HepG2 (cell line): ENCODE measurements around the gene XPR1. TPM values are rescaled to one million over a fixed set of nuclear protein-coding genes. Genes with fewer than 3 reads are reported as not detected.

Experiments used
- ATAC-seq: fragments of 200-7000 bp; cut with Tn5 transposase; 3 replicates; pipeline ENCODE4 v1.9.1; 2020; ENCODE audit warnings: mild to moderate bottlenecking, moderate library complexity
- BruUV-seq: library from RNA; stranded (reverse); fragments of 400-500 nt; replicated peaks from 2 replicates; lab custom pipeline; 2021; lab: Mats Ljungman, UMichigan
- CTCF ChIA-PET: fragments of 300-600 bp; formaldehyde crosslinking; extraction: SDS; loops from one replicate; lab custom pipeline; 2021; ENCODE audit warnings: low total read pairs, inconsistent platforms, low intra/inter-chr PET ratio; lab: Yijun Ruan, JAX
- POLR2A ChIA-PET: fragments of 350-600 bp; sonication (Branson Sonifier 250); formaldehyde crosslinking; loops from one replicate; lab custom pipeline; 2020; ENCODE audit warnings: antibody characterized with exemption, inconsistent platforms; lab: Yijun Ruan, JAX
- DNase-seq: peaks from one replicate; pipeline ENCODE4 v3.0.0-alpha.2; 2015; ENCODE audit warnings: low spot score
- FAIRE-seq: peaks from 3 replicates; lab custom pipeline; 2011; peaks lifted over from hg19 to GRCh38; lab: Jason Lieb, UNC
- H2AFZ ChIP-seq: one replicate; pipeline ENCODE4 v1.6.1; 2011; ENCODE audit warnings: low read length, inconsistent platforms
- H3K27ac ChIP-seq: fragments of 300-600 bp; 3 replicates; pipeline ENCODE4 v1.8.0; 2011; ENCODE audit warnings: mixed run types, mild to moderate bottlenecking, mixed read lengths, low read length, inconsistent platforms; ENCODE audit not compliant: insufficient read depth; ENCODE audit errors: extremely low read length
- H3K27me3 ChIP-seq, 2 experiments: fragments of 200-600 bp in 1 of 2; 2 replicates in 1 of 2; 3 replicates in 1 of 2; pipeline versions ENCODE4 v1.6.0 to v1.8.0; 2011; ENCODE audit warnings: low read length in 2 of 2, mild to moderate bottlenecking in 2 of 2, moderate library complexity in 2 of 2, inconsistent platforms in 1 of 2; ENCODE audit not compliant: insufficient read depth in 2 of 2, control insufficient read depth in 1 of 2
- H3K36me3 ChIP-seq, 2 experiments: fragments of 200-600 bp in 1 of 2; replicated peaks in 1 of 2; 2 replicates in 1 of 2; 3 replicates in 1 of 2; pipeline versions ENCODE4 v1.5.1 to v1.8.0; 2011; ENCODE audit warnings: low read length in 2 of 2, inconsistent platforms in 1 of 2; ENCODE audit not compliant: insufficient read depth in 2 of 2, control insufficient read depth in 1 of 2
- H3K4me1 ChIP-seq: 2 replicates; pipeline ENCODE4 v1.5.1; 2012; ENCODE audit warnings: low read length, inconsistent platforms; ENCODE audit not compliant: insufficient read depth
- H3K4me2 ChIP-seq: 2 replicates; pipeline ENCODE4 v1.6.0; 2011; ENCODE audit warnings: low read depth, low read length, inconsistent platforms
- H3K4me3 ChIP-seq, 3 experiments: fragments of 200-600 bp in 1 of 3; sonication (generic), shearing (Covaris generic) in 1 of 3; replicated peaks in 1 of 3; 2 replicates each; pipeline ENCODE4 v1.5.1; 2011 to 2016; ENCODE audit warnings: low read length in 3 of 3, inconsistent platforms in 2 of 3, low read depth in 2 of 3, mild to moderate bottlenecking in 2 of 3, control low read depth in 1 of 3, mixed read lengths in 1 of 3; ENCODE audit not compliant: insufficient read depth in 1 of 3
- H3K79me2 ChIP-seq: one replicate; pipeline ENCODE4 v1.6.1; 2011; ENCODE audit warnings: low read length, inconsistent platforms; ENCODE audit not compliant: insufficient read depth
- H3K9ac ChIP-seq: 2 replicates; pipeline ENCODE4 v1.6.0; 2011; ENCODE audit warnings: mild to moderate bottlenecking, low read depth, low read length, inconsistent platforms; ENCODE audit not compliant: insufficient read depth
- H3K9me3 ChIP-seq: 2 replicates; pipeline ENCODE4 v1.5.1; 2012; ENCODE audit warnings: mild to moderate bottlenecking, low read length
- H4K20me1 ChIP-seq: 2 replicates; pipeline ENCODE4 v1.6.0; 2011; ENCODE audit warnings: inconsistent platforms, mild to moderate bottlenecking, low read length, moderate library complexity; ENCODE audit not compliant: insufficient read depth
- AKNA ChIP-seq: sonication (generic); formaldehyde crosslinking; IDR thresholded peaks from 2 replicates; pipeline ENCODE4 v1.4.0; 2020; ENCODE audit warnings: missing genetic modification reagents, borderline replicate concordance
- GZF1 ChIP-seq: sonication (generic); formaldehyde crosslinking; IDR thresholded peaks from 2 replicates; pipeline ENCODE4 v1.5.1; 2020; ENCODE audit warnings: mild to moderate bottlenecking, missing genetic modification reagents
- KDM1A ChIP-seq: IDR thresholded peaks from 2 replicates; pipeline ENCODE4 v1.6.1; 2016; ENCODE audit warnings: missing compliant biosample characterization
- RFXAP ChIP-seq: sonication (generic); formaldehyde crosslinking; IDR thresholded peaks from 2 replicates; pipeline ENCODE4 v1.4.0; 2020; ENCODE audit warnings: missing genetic modification reagents, borderline replicate concordance
- ZNF562 ChIP-seq: sonication (generic); formaldehyde crosslinking; IDR thresholded peaks from 2 replicates; pipeline ENCODE4 v1.8.0; 2022; ENCODE audit warnings: missing genetic modification reagents, borderline replicate concordance
- WGBS: methylation state at CpG from one replicate; pipeline ENCODE4 v1.1.6; 2017; ENCODE audit warnings: low lambda C conversion rate; 5-methylcytosine and 5-hydroxymethylcytosine counted together
- in situ Hi-C: cut with HindIII; loops from 2 replicates; pipeline ENCODE4 v1.10.0; 2017; ENCODE audit warnings: low pct_unique_long_range_greater_than_20kb; ENCODE audit not compliant: extremely low pct_ligation_motif_present
- intact Hi-C: fragments of 100-400 bp; cut with micrococcal nuclease; formaldehyde crosslinking; loops from one replicate; pipeline ENCODE4 v1.10.0; 2022; ENCODE audit not compliant: unreplicated experiment
- polyA plus RNA-seq, 8 experiments: library from polyadenylated mRNA; depleted of rRNA in 3 of 8; stranded (reverse) in 7 of 8; unstranded in 1 of 8; fragments of >200 nt; fragmentation: Illumina TruSeq in 4 of 8; extraction: Trizol in 4 of 8; gene quantifications; 2 replicates each; pipeline versions ENCODE4 v1.2.1 to v1.2.3, GENCODE V29; 2011 to 2016; ENCODE audit warnings: low read depth in 4 of 8, missing spikeins in 1 of 8, mixed read lengths in 1 of 8; ENCODE audit not compliant: insufficient read depth in 1 of 8
- total RNA-seq, 5 experiments: library from RNA; depleted of rRNA; stranded (reverse); fragments of >200 nt; fragmentation: Illumina TruSeq; extraction: Trizol; gene quantifications; 2 replicates each; pipeline ENCODE4 v1.2.3, GENCODE V29; 2016; ENCODE audit warnings: low read depth in 1 of 5
- TF ChIP-seq, protein P1 (sequence below): sonication (generic); formaldehyde crosslinking; IDR thresholded peaks from 2 replicates; pipeline ENCODE4 v1.5.1; 2020; ENCODE audit warnings: mild to moderate bottlenecking, missing genetic modification reagents, borderline replicate concordance

Gene XPR1
- total and polyA plus RNA-seq, 2 of the 13 experiments (the other 11 are each of a cell fraction or from before 2014, with no cell fraction given) = 22.3 to 23.6 TPM

DNA sequence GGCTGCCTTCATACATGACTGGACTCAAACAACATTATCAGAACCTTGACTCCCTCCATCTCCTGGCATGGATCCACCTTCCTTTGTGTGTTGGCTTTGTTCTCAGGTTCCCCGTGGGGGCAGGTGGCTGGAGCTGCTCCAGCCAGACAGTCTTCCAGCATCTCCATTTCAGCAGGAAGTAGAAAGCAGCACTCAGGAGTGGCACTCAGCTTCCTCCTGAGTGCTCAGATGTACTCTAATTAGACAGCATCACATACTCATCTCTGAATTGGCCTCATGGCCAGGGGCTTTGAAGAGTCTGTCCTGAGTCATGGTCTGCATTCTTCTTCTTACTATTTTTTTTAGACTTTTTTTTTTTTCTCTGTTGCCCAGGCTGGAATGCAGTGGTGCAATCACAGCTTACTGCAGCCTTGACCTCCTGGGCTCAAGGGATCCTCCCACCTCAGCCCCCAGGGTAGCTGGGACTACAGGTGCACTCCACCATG is 45.1 kb upstream of the XPR1 start (continued):
- TF ChIP-seq KDM1A = no peak
- no peak for TF ChIP-seq GZF1 (CRISPR knock-in tag)

DNA sequence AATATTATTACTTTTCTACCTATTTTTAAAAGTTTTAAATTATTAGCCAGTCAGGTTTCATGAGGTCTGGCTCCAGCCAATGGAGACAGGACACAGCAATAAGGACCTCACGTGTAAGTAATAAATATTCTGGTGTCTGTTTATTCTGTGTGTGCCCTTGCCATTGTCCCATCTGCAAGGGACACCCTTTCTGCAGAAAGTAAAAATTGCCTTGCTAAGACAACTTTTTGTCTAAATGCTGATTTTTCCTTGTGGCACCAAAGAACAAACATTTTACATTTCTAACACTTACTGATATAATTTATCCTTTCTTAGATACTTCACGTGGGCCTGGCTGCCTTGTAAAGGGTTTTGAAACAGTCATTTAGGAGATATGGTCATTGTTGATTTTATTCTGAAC is 43.7 kb upstream of the XPR1 start:
- POLR2A ChIA-PET = no interaction called here
- Histone ChIP-seq H3K36me3 (no peaks in the 10 kb centered on the region), H3K4me1 (peaks cover 45% of the 10 kb centered on the region), H3K4me3 (no peak overlapping the region), H3K27ac (no peak overlapping the region), H4K20me1 (no peaks in the 10 kb centered on the region), H3K9ac (no peak overlapping the region), H3K79me2 (no peaks in the 10 kb centered on the region), H3K9me3 (no peaks in the 10 kb centered on the region), H3K4me2 (no peak overlapping the region), H3K27me3 (no peaks in the 10 kb centered on the region), H2AFZ (no peak overlapping the region)
- 51% methylated on average over 2 of the region's 2 CpGs for WGBS
- FAIRE-seq = no peak
- intact Hi-C loops (loop anchor here (5.0 kb wide), 1 partner anchor 44 kb away; the partner anchor contains the start of gene XPR1), in situ Hi-C loops (no loop called here)
- TF ChIP-seq RFXAP (no peak), AKNA (no peak), ZNF562 (peak; percentile 86)
- TF ChIP-seq, protein P1, sequence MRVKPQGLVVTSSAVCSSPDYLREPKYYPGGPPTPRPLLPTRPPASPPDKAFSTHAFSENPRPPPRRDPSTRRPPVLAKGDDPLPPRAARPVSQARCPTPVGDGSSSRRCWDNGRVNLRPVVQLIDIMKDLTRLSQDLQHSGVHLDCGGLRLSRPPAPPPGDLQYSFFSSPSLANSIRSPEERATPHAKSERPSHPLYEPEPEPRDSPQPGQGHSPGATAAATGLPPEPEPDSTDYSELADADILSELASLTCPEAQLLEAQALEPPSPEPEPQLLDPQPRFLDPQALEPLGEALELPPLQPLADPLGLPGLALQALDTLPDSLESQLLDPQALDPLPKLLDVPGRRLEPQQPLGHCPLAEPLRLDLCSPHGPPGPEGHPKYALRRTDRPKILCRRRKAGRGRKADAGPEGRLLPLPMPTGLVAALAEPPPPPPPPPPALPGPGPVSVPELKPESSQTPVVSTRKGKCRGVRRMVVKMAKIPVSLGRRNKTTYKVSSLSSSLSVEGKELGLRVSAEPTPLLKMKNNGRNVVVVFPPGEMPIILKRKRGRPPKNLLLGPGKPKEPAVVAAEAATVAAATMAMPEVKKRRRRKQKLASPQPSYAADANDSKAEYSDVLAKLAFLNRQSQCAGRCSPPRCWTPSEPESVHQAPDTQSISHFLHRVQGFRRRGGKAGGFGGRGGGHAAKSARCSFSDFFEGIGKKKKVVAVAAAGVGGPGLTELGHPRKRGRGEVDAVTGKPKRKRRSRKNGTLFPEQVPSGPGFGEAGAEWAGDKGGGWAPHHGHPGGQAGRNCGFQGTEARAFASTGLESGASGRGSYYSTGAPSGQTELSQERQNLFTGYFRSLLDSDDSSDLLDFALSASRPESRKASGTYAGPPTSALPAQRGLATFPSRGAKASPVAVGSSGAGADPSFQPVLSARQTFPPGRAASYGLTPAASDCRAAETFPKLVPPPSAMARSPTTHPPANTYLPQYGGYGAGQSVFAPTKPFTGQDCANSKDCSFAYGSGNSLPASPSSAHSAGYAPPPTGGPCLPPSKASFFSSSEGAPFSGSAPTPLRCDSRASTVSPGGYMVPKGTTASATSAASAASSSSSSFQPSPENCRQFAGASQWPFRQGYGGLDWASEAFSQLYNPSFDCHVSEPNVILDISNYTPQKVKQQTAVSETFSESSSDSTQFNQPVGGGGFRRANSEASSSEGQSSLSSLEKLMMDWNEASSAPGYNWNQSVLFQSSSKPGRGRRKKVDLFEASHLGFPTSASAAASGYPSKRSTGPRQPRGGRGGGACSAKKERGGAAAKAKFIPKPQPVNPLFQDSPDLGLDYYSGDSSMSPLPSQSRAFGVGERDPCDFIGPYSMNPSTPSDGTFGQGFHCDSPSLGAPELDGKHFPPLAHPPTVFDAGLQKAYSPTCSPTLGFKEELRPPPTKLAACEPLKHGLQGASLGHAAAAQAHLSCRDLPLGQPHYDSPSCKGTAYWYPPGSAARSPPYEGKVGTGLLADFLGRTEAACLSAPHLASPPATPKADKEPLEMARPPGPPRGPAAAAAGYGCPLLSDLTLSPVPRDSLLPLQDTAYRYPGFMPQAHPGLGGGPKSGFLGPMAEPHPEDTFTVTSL (CRISPR knock-in tag) = no peak
- no peak for DNase-seq
- no peak for ATAC-seq
- CTCF ChIA-PET = no interaction called here
- no TSS peak for BruUV-seq
